ENCODE measurements around the gene MLLT6. TPM values are rescaled to one million over a fixed set of nuclear protein-coding genes. Genes with fewer than 3 reads are reported as not detected.
A peak's percentile ranks its signal among the peaks of the same experiment; 100 is the strongest.

Gene MLLT6
- total RNA-seq, 1 donor from 2014 or later, result 17.3 TPM

DNA sequence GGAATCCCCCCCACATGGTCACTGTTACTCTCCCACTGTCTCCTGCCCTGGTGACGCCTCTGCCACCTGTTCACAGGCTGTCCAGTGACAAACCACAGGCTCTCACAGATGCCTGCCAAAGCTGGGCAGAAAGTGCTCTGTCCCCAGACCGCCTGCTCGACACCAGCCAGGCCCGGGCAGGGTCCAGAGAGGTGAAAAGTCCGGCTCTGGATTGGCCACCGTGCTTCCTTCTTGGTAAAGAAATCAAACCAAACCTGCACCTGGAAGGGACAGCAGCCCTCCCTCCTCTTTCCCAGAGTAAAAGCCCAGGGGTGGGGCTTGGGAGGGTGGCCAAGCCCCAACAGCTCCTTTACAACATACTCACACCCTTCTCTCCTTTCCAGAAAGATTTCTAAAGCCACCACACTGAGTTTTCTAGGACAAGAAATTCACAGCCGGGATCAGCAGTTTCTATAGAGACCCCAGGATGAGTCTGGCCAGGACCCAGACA, 36.9 kb downstream of the MLLT6 start:
- no peak for DNase-seq (ENCODE audit: low read depth in 2 of 2)

DNA sequence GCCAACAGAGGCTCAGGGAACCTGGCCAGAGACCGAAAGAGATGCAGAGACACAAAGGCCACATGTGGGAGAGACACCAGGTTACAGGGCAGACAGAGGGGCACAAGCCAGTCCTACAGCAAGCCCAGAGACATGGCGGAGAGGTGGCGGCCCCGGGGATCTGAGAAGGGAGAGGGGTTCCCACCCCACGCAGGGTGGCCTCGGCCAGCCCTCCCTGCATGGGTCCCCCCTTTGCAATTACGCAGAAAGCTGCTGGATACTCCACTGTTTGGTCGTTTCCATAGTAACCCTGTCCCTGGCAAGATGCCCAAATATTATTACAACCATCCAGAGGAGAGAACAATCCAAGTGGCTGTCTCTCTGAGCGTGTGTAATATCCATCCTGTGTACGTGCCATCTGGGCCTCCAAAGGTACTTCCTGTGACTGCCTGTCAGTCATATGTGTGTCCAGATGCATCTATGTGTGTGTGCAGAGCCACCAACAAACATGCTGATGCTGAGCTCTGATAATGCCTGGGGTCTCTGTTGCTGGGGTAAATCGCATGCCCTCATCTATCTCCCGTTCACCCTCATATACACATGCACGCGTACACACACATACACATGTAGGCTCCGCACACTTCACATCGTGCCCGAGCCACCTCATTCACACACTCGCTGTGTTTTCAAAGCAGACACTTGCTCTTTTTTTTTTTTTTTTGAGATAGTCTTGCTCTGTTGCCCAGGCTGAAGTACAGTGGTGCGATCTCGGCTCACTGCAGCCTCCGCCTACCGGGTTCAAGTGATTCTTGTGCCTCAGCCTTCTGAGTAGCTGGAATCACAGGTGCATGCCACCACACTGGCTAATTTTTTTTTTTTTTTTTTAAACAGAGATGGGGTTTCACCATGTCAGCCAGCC, 37.6 kb downstream of the MLLT6 start:
- DNase-seq (ENCODE audit: low read depth in 2 of 2), result peak; percentile 96

DNA sequence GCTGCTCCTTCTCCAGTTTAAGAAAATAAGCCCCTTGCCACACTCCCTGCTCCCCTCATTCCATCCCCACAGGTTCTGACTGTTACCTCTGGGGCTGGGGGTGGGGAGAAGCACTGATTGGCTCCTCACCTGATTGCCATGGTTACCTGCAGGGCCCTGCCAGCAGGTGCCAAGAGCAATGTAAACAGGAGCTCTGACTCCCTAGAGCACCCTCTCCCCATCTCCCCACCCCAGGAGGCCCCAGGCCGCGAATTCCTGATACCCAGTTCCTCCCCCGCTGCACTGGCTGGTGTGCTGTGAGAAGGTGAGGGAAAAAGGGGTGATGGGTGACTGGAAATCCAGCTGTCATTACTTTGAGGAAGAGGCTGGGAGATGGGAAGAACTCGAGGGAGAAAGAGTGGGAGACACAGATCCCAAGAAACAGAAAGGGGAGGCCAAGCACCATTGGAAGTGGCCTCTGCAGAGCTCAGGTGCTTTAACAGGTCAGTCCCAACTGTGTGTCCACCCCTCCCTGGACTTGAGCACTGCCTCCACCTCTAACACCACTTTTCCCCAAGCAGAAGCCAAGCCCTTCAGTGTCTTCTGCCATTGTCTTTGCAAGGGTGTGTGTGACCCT, 38.6 kb downstream of the MLLT6 start:
- DNase-seq (ENCODE audit: low read depth in 2 of 2), result no peak

DNA sequence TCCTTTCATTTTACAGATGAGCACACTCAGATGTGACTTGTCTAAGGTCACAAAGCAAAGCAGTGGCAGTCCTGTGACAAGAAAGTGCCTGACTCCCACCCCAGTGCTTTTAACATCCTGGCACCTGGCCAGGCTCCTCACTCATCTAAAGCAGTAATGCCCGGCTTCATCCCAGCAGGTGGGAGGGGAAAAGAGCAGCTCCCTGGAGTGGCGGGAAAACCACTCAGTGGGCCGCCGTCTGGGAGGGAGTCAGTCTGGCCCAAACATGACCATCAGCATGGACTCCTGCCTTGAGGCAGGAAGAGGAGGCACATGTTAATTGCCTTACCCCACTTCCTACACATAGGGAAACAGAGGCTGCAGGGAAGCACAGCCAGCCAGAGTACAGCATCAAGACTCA, 40.5 kb downstream of the MLLT6 start:
- DNase-seq (ENCODE audit: low read depth in 2 of 2), result peak in 1 of 2 donors; percentile 31

DNA sequence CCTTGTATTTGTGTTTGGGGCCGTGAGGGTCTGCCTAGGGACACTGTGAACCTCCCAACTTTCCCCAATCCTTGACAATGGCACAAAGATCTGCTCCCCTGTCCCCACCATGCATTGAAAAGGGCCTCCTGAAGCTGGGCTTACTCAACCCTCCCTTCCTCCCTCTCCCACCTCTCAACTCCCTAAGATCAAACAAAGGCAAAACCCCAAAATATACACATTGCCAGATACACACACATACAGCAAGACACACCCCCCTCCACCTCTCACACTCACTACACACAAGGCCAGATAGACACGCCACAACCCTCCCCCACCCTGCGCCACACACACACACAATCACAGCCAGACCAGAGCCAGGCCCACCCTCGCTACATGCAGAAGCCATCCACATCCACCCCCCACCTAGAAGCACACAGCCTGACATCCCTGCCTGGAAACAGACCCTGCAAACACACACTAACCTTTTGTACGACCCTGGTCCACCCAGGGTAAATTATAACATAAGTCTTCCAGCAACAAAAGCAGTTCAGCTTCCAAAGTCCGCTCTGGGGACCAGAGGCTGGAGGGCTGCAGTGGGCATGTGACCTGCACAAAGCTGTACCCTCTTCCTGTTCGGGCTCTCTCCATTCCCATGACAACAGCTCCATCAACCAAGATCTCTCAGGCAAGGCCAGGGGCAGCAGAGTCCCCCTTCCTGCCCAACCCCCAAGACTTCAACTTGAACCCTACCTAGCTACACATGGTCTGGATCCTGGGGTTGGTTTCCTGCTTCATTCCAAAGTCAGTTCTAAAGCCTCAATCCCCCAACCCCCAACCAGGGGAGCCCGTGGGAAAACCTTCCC, 41.2 kb downstream of the MLLT6 start:
- peak in 1 of 2 donors; percentile 22 for DNase-seq (ENCODE audit: low read depth in 2 of 2)

DNA sequence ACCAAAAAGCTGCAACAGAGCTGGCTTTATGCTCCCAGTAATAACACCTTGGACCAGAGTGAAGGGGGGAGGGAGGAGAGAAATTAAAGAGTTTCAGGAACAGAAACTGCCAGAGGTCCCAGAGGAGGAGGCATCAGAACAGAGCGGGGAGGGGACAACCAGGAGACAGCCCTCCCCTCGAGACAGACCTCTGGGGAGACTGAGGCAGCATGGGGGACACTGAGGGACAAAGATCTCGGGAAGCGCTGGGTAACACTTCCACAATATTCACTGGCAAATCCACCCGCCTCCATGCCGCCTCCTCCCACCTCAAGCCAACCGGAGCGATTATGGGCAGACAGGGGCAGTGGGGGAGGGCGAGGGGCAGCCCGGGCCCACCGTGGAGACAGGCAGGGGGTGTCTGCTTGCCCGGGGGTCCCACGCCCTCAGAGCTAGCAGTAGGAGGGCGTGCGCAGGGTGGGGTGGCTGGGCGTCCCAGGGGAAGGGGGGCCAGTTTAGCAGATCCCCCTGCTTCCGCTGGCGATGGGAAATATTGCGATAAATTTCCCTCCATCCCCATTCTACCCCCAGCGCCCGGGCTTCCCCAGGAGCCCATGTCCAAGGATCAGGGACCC, 41.9 kb downstream of the MLLT6 start:
- DNase-seq (ENCODE audit: low read depth in 2 of 2), result no peak

DNA sequence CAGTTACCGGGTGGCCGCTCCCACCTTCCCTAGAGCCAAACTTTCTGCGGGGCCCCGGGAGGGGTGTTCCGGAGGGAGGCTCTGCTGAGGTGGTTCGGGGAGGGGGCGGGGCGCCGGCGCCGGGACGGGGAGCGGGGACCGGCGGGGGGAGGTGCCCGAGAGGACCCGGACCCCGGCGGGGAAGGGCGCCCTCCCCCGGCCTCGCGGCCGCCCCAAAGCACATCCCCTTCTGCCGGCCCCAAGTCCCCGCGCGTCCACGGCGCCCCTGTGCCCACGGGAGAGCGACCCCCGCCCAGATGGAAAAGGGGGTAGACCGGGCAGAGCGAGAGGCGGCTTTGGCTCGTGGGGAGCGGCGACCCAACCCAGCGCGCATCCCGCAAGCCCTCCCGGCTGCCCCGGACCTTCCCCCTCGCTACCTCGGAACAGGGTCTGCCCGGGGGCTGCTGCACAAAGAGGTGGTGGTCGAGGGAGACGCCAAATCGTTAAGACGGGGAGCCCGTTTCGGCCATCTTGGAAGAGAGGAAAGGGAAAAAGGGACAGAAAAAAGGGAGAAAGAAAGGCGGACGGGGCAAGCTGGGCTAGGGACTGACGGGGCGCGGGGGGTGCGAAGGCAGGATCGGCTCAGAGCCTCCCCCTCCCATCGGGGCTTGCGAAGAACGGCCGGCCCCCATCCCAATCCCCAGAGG, 42.5 kb downstream of the MLLT6 start:
- DNase-seq (ENCODE audit: low read depth in 2 of 2), result peak in 1 of 2 donors; percentile 31

DNA sequence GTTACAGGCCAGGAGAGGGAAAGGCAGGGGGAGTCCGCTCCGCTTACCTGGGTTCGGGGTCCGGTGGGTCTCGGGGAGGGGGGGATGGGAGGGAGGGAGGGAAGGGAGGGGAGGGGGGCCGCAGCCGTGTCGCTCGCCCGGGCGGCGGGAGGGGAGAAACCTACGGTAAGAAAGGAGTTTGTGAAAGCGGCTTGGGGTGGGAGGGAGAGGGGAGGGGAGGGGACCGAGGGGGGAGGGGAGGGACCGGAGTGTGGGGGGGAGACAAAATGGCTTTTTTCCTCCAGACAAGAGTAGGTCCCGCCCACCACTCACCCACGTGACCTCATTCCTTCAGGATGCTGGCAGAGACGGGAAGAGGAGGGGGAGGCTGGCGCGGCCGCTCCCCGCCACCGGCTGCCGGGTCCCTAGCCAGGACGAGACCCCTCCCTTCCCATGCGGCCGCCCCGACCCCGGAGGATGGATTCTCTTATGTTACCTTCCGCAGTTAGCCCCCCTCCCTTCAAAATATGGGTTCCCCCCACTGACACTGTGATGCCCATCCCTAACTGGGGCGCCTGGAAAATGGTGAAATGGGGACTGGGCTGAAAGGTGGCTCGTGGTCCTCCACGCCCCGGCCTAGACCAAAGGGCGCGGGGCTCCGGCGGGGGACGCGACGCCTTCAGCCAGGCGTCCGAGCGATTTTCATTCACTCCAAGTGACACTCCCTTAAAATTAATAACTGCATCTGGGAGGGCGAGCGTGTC, 43.2 kb downstream of the MLLT6 start, which contains the start of gene PCGF2:
TSS of gene PCGF2 (minus strand) at position 188 of the 743 bp plus-strand sequence. CDS start 7,934 bp downstream, outside the sequence.
- DNase-seq (ENCODE audit: low read depth in 2 of 2), result peak; percentile 59 to 89

DNA sequence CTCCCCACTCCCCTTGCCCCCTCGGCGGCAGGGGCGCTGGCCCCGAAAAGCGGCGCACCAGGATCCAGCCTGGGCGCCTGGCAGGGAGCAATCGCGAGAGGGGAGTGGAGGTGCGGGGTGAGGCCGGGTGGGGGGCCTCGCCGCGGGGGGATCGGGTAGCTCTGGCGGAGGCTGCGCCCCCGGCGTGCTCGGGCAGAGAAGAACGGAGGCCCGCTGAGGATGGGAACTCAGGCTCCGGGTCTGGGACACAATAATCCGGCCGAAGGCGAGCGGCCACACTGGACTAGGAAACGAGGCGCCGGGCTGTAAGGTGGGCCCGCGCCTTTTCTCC, 43.8 kb downstream of the MLLT6 start:
- peak in 1 of 2 donors; percentile 18 for DNase-seq (ENCODE audit: low read depth in 2 of 2)

DNA sequence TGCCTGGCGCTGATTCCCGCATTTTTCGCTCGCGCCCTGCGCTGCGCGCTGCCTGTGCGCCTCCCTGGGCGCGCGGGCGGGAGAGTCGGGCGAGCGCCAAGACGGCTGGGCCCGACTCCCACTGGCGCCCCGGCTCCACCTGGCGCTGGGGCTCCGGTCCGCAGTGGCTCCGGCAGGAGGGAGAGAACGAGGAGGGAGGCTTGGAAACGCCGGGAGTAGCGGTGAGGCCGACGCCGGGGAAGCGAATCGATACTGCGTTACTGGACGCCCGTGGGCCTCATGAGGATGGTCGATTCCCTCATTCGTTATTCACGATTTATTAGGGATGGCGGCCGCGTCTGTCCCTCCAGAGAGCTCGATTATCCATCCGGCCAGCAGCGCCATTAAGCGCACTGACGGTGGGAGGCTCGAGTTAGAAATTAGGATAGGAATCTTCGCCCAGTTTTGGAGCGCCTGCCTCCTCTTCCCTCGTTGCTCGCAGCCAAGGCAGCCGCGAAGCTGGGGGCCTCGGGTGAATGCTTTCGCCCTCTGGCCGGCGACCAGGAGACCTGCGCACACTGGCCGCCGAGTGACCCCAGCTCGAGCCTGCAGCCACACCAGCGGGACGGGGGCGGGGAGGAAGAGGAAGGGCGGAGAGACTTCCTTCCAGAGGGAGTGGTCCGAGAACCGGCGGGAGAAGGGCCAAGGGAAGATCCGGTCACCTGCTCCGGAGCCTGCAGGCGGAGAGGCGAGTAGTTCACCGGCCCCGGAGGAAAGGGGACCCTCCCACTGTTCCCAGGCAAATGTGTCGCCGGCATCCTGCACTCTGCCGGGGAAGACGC, 44.4 kb downstream of the MLLT6 start:
- peak; percentile 74 to 85 for DNase-seq (ENCODE audit: low read depth in 2 of 2)

DNA sequence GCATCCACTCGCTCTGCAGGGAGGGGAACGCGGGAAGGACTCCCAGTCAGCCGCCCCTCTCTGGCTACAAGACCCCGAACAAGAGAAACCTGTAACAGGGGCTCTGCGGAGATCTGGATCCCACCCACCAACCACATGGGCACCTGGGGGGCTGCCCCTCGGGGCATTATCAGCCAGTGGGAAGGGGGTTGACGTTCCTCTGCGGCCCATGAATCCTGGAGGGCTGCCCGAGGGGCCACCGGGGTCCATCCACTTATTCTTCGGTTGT, 44.9 kb downstream of the MLLT6 start:
- DNase-seq (ENCODE audit: low read depth in 2 of 2), result peak in 1 of 2 donors; percentile 27

DNA sequence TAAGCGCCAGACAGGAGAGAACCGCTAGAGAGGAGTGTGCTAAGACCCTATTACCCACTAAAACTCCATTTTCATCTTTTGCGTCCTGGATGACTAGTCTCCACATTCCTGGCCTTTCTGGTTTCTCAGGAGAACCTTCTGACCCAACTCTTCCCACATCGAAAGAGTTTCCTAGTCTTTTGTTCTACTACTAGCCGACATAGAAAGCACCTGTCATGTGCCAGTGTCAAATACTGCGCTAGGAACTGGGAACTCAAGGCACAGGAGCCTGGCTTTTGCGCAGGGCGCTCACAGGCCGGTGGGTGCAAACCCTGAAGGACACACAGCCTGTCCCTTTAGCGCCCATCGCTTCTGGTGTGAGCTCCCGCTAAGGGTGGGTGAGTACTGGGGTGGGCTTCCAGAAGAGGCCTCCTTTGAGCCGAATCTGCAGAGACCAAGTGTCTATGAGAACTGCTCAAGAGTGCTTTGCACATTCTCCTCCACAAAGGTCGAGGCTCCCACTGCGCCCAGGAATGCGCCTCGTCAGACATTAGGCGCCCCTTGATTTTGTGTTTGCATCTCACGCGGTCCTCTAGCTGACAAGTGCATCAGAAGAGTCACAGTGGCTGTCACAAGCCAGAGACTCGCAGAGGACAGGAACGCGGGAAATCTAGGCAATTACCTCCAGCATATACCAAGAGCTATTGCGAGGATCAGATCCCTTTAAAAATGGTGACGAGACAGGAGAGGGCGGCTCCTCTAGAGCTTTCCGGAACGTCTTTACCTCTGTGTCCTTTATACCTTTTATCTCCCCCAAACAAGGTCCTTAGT, 45.4 kb downstream of the MLLT6 start:
- peak; percentile 29 to 33 for DNase-seq (ENCODE audit: low read depth in 2 of 2)

DNA sequence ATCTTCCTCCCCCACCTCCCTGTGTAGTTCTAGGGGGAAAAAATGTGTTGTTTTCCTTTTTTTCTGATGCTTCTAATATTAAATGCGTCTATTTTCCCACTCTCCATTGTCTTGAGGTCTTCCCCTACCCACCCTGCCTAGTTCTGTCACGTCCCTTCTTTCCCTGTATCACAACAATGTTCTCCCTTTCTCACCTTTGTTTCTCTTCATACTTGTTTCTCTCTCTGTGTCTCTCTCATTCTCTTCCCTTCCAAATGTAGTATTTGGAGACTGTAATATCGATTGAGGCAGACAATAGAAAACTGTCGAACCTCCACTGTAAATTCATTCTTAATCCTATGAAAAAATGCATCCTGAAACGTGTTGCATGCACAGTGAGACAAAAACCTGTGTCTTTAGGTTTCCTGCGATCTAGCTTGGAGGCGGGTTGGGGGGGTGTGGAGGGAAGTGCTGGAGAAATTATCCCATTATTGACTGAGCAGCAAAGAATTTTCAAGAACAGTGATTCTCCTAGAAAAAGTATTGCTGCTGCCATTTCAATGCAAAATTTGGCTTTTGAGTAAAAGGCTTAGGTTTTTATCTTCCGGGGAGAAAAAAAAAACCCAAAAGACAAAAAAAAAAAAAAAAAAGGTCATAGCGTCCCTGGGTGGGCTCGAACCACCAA, 46.2 kb downstream of the MLLT6 start:
- no peak for DNase-seq (ENCODE audit: low read depth in 2 of 2)

DNA sequence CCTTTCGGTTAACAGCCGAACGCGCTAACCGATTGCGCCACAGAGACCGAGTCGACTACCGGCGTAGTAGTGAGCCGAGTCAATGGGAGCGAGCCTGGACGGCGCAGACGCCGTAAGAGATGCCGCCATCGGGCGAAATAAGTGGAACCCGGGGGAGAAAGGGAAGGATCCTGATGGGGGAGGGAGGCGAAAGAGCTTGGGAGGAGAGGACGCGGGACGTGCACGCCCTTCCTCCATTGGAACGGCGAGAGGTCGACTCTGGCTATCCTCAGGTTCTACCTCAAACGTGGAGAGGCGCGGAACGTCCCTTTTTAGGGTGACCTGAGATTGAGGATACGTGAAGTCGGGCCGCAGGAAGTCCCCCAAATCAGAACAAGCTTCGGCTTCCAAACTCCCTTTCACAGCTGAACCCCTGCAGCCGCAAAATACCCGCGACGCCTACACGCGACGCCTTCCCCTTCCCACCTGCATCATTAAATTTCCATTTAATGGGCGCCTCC, 46.8 kb downstream of the MLLT6 start:
- DNase-seq (ENCODE audit: low read depth in 2 of 2), result peak; percentile 87 to 90

DNA sequence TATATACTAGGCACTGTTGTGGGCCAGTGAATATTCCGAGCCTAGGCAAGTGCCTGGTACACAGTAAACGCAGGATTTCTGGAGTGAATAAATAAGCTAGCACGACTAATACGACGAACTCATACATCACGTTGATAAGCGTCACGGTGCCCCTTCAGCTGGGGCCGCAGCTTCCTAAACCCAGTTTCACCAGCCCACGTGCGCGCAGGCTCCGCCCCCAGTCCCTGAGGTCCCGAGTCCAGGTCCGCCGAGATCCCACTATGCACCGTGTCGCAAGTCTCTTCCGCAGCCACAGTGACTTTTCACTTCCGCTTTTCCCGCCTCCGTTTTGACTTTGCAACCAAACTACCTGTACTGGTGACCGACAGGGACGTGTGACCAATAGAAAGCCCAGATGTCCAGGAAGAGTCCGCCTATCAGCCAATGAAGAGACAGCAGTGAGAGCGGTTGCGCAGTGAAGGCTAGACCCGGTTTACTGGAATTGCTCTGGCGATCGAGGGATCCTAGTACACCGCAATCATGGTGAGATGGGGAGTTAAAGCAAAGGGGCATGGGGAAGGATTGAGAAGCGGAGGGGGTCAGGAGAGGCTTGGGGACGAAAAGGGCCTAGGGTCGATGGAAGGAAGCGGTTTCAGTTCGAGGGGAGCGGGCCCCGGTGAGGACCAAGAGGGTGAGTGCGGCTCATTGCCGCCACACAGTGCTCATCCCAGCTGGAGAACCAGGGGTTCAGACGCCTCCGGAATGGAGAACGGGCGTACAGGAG, 47.4 kb downstream of the MLLT6 start, which contains the start of gene PSMB3:
TSS of gene PSMB3 (plus strand) at position 434 of the 763 bp plus-strand sequence. CDS start at position 520, 86 bp downstream.
- DNase-seq (ENCODE audit: low read depth in 2 of 2), result peak; percentile 100

DNA sequence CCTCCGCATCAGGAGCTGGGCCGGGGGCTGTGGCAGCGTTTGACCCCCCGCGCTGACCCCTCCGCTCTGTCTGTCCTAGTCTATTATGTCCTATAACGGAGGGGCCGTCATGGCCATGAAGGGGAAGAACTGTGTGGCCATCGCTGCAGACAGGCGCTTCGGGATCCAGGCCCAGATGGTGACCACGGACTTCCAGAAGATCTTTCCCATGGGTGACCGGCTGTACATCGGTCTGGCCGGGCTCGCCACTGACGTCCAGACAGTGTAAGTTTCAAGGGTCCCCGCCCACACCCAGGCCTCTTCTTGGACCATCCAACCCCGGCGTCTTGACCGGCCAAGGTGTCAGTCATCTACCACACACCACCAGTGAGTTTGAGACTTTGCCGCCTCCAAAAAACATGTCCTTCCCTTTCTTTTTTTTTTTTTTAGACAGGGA, 48.0 kb downstream of the MLLT6 start:
- no peak for DNase-seq (ENCODE audit: low read depth in 2 of 2)

DNA sequence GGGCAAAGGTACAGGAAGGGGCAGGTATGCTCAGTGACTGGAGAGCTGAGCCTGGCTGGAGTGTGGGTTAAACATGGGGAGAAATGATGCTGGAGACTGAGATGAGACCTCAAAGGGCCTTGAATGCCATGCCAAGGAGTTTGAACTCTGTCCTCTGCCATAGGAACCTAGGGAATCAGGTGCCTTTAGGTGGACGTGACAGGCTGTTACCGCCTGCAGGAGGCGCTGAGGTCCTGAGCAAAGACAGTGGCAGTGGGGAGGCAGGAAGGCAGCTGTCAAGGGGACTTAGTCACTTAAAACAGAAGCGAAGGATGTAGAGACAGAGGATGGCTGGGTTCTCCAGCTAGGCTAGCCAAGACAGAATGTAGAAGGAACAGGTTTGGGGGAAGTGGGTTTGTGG, 56.5 kb downstream of the MLLT6 start:
- peak; percentile 66 to 71 for DNase-seq (ENCODE audit: low read depth in 2 of 2)

All from lung microvascular endothelial cell (primary cell).